Fibroblast of the aortic adventitia (primary cell): ENCODE data around the gene RASSF7. TPM values are rescaled to one million over a fixed set of nuclear protein-coding genes. Genes with fewer than 3 reads are reported as not detected.

ENCODE experiments used
- DNase-seq: peaks from one replicate; pipeline ENCODE4 v3.0.0-alpha.2; 2010; ENCODE audit warnings: low read depth
- H3K4me3 ChIP-seq: 2 replicates; pipeline ENCODE4 v1.5.1; 2011; ENCODE audit warnings: low read depth, mild to moderate bottlenecking, control low read depth, low read length, moderate library complexity
- small RNA-seq: library from RNA; depleted of rRNA; stranded (forward); fragments of <200 nt; gene quantifications from one replicate; pipeline ENCODE3, GENCODE V24; 2012
- total RNA-seq: library from RNA; depleted of rRNA; stranded (reverse); fragments of >200 nt; gene quantifications from 2 replicates; pipeline ENCODE4 v1.2.3, GENCODE V29; 2012; ENCODE audit warnings: low replicate concordance
- TF ChIP-seq, protein P1 (sequence below): IDR thresholded peaks from 2 replicates; pipeline ENCODE4 v1.5.1; 2011; ENCODE audit warnings: mild to moderate bottlenecking, low read length, control low read depth, inconsistent platforms; ENCODE audit not compliant: insufficient read depth

Gene RASSF7
- total RNA-seq, 1 donor, result 1.6 TPM

DNA sequence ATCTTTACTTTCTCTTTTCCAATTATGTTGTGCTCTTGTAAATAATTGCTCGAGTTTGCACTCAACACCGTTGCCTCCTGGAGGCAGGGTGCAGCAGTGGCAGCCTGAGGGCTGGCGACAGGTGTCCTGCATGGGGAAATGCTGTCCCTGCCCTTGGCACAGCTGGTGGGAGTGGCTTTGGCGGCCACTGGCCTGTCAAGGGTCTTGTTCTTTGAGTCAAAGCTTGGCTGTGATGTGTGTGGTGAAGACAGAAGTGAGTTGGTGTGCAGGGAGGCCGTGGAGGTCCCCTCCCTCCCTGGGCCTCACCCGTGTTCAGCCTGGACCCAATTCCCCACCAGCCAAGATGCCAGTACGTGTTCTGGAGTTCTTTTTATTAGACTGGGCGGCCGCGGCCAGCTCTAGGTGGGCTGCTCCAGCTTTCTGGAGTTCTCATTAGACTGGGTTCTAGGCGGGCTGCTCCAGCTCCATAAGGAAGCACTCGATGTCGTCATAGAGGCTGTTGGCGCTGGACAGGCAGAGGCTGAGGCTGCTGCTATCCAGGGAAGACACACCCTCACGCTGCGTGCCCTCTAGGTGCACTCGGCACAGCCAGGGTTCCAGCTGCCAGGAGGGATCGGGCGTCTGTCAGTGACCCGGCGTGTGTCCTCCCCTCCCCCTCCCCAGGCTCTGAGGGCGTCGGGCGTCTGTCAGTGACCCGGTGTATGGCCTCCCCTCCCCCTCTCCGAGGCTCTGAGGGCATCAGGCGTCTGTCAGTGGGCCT lies 51.6 kb downstream of the RASSF7 start:
- no peak for DNase-seq
- TF ChIP-seq, protein P1, sequence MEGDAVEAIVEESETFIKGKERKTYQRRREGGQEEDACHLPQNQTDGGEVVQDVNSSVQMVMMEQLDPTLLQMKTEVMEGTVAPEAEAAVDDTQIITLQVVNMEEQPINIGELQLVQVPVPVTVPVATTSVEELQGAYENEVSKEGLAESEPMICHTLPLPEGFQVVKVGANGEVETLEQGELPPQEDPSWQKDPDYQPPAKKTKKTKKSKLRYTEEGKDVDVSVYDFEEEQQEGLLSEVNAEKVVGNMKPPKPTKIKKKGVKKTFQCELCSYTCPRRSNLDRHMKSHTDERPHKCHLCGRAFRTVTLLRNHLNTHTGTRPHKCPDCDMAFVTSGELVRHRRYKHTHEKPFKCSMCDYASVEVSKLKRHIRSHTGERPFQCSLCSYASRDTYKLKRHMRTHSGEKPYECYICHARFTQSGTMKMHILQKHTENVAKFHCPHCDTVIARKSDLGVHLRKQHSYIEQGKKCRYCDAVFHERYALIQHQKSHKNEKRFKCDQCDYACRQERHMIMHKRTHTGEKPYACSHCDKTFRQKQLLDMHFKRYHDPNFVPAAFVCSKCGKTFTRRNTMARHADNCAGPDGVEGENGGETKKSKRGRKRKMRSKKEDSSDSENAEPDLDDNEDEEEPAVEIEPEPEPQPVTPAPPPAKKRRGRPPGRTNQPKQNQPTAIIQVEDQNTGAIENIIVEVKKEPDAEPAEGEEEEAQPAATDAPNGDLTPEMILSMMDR, result peak; percentile 20
- H3K4me3 ChIP-seq, result no peak overlapping the region

DNA sequence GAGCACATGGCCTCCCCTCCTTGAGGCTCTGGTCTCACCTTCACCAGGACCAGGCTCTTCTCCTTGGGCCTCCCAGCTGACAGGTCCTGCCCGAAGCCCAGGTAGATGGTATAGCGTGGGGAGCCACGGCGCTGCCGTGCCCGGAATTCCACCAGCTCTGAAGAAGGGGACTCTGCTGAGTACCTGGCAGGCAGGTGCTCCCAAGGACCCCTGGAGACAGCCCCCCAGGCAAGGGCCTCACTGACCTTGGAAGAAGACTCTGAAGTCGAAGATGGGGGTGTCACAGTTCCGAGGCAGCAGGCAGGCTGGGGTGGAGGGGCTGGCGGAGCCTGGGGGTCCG lies 52.2 kb downstream of the RASSF7 start:
- no peak overlapping the region for H3K4me3 ChIP-seq
- TF ChIP-seq, protein P1, result no peak
- no peak for DNase-seq

DNA sequence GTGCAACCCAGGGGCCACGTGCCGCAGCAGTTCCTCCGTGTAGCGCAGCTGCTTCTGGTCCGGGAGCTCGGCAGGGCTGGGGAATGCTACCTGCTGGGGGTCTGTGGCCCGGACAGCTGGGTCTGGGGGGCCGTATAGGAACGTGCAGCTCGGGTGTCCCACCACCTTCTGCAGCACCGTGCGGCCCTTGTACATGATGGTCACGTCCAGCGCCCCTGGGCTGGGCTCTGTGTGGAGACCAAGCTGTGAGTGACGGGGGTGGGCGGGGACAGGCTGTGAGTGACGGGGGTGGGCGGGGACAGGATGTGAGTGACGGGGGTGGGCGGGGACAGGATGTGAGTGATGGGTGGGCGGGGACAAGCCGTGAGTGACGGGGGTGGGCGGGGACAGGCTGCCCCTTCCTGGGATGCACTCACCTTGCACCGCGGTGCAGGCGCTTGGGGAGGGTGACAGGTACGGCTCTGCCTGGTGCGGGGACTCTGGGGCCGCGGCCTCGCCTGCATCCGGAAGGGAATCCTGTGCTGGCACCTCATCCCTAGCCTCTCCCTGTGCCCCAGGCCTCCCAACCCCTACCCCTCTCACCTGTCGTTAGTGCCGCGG lies 52.7 kb downstream of the RASSF7 start:
- H3K4me3 ChIP-seq, result no peak overlapping the region
- TF ChIP-seq, protein P1, result no peak
- DNase-seq, result no peak

Small RNAs within 50 kb of the gene (small RNA-seq; reads per million reads assigned to genes)
- gene MIR210, result 45.2 reads per million, percentile 97 among the genes with 10 or more reads in this experiment

Other genes starting within 250 kb of the RASSF7 start
- gene IFITM1, start 246.9 kb upstream of the RASSF7 start, total RNA-seq, result 20.9 and 24.2 TPM in 2 replicates
- 34.3 and 95.4 TPM in 2 replicates for gene IFITM3, start 240.1 kb upstream of the RASSF7 start, total RNA-seq
- 1.5 and 1.9 TPM in 2 replicates for gene B4GALNT4, start 191.5 kb upstream of the RASSF7 start, total RNA-seq
- gene PKP3, start 166.8 kb upstream of the RASSF7 start, total RNA-seq, result 1.3 and 5.6 TPM in 2 replicates
- gene SIGIRR, start 146.0 kb upstream of the RASSF7 start, total RNA-seq, result 30.4 and 38.7 TPM in 2 replicates
- gene ANO9, start 119.0 kb upstream of the RASSF7 start, total RNA-seq, result not detected in 2 replicates
- gene PTDSS2, start 110.7 kb upstream of the RASSF7 start, total RNA-seq, result 28.7 and 51.6 TPM in 2 replicates
- 388 and 436 TPM in 2 replicates for gene RNH1, start 53.7 kb upstream of the RASSF7 start, total RNA-seq
- 34.6 and 44.4 TPM in 2 replicates for gene HRAS, start 25.4 kb upstream of the RASSF7 start, total RNA-seq
- 0.45 and 1.2 TPM in 2 replicates for gene LRRC56, start 23.4 kb upstream of the RASSF7 start, total RNA-seq
- gene LMNTD2, start 232 bp upstream of the RASSF7 start, total RNA-seq, result 0.36 TPM in 1 of 2 replicates, not detected in the other
- 27.6 and 37.5 TPM in 2 replicates for gene PHRF1, start 15.5 kb downstream of the RASSF7 start, total RNA-seq
- gene IRF7, start 55.0 kb downstream of the RASSF7 start, total RNA-seq, result 6.5 and 6.8 TPM in 2 replicates
- gene CDHR5, start 64.0 kb downstream of the RASSF7 start, total RNA-seq, result not detected in 2 replicates
- gene SCT, start 66.2 kb downstream of the RASSF7 start, total RNA-seq, result not detected in 2 replicates
- 0.09 and 0.16 TPM in 2 replicates for gene DRD4, start 76.3 kb downstream of the RASSF7 start, total RNA-seq
- 26.7 and 40.0 TPM in 2 replicates for gene DEAF1, start 134.3 kb downstream of the RASSF7 start, total RNA-seq
- 3.6 and 9.4 TPM in 2 replicates for gene TMEM80, start 134.8 kb downstream of the RASSF7 start, total RNA-seq
- gene EPS8L2, start 145.3 kb downstream of the RASSF7 start, total RNA-seq, result 47.9 and 49.2 TPM in 2 replicates
- gene TALDO1, start 186.5 kb downstream of the RASSF7 start, total RNA-seq, result 123 and 146 TPM in 2 replicates
- gene GATD1, start 216.5 kb downstream of the RASSF7 start, total RNA-seq, result 40.6 and 53.4 TPM in 2 replicates
- gene CEND1, start 229.1 kb downstream of the RASSF7 start, total RNA-seq, result 0.65 and 1.2 TPM in 2 replicates
- 16.7 and 17.6 TPM in 2 replicates for gene SLC25A22, start 237.3 kb downstream of the RASSF7 start, total RNA-seq
- 6.3 and 8.8 TPM in 2 replicates for gene PIDD1, start 244.3 kb downstream of the RASSF7 start, total RNA-seq
- 99.4 and 841 TPM in 2 replicates for gene RPLP2, start 249.0 kb downstream of the RASSF7 start, total RNA-seq